HepG2 (cell line): ENCODE data around the gene GEMIN2. TPM values are rescaled to one million over a fixed set of nuclear protein-coding genes. Genes with fewer than 3 reads are reported as not detected.

ENCODE experiments used
- HOMEZ ChIP-seq: IDR thresholded peaks from 2 replicates; pipeline ENCODE4 v1.6.1; 2016; ENCODE audit warnings: low read depth
- NFAT5 ChIP-seq: sonication (generic); formaldehyde crosslinking; IDR thresholded peaks from 2 replicates; pipeline ENCODE4 v1.4.0; 2020; ENCODE audit warnings: missing genetic modification reagents
- PAF1 ChIP-seq: IDR thresholded peaks from 2 replicates; pipeline ENCODE4 v1.6.1; 2016; ENCODE audit warnings: missing genetic modification reagents, missing compliant biosample characterization
- POLR2G ChIP-seq: fragments of 200-400 bp; formaldehyde crosslinking; IDR thresholded peaks from 2 replicates; pipeline ENCODE4 v1.6.1; 2018; ENCODE audit warnings: mild to moderate bottlenecking, low read depth, low read length, moderate library complexity
- REPIN1 ChIP-seq: sonication (generic); formaldehyde crosslinking; IDR thresholded peaks from 2 replicates; pipeline ENCODE4 v1.8.0; 2022; ENCODE audit warnings: missing genetic modification reagents, low read depth, mild to moderate bottlenecking, borderline replicate concordance
- YEATS4 ChIP-seq: sonication (generic); formaldehyde crosslinking; IDR thresholded peaks from 2 replicates; pipeline ENCODE4 v1.4.0; 2020; ENCODE audit warnings: missing genetic modification reagents, borderline replicate concordance
- ZC3H4 ChIP-seq: sonication (generic); formaldehyde crosslinking; IDR thresholded peaks from 2 replicates; pipeline ENCODE4 v1.4.0; 2020; ENCODE audit warnings: missing genetic modification reagents, borderline replicate concordance
- ZEB1 ChIP-seq: IDR thresholded peaks from 2 replicates; pipeline ENCODE4 v1.6.1; 2012; ENCODE audit warnings: mild to moderate bottlenecking, low read depth, inconsistent platforms; ENCODE audit not compliant: insufficient replicate concordance
- ZNF232 ChIP-seq: sonication (generic); formaldehyde crosslinking; IDR thresholded peaks from 2 replicates; pipeline ENCODE4 v1.4.0; 2020; ENCODE audit warnings: missing genetic modification reagents, borderline replicate concordance
- ZNF841 ChIP-seq: sonication (generic); formaldehyde crosslinking; IDR thresholded peaks from 2 replicates; pipeline ENCODE4 v1.8.1; 2023; ENCODE audit warnings: missing genetic modification reagents, borderline replicate concordance
- polyA plus RNA-seq, 8 experiments: library from polyadenylated mRNA; depleted of rRNA in 3 of 8; stranded (reverse) in 7 of 8; unstranded in 1 of 8; fragments of >200 nt; fragmentation: Illumina TruSeq in 4 of 8; extraction: Trizol in 4 of 8; gene quantifications; 2 replicates each; pipeline versions ENCODE4 v1.2.1 to v1.2.3, GENCODE V29; 2011 to 2016; ENCODE audit warnings: low read depth in 4 of 8, missing spikeins in 1 of 8, mixed read lengths in 1 of 8; ENCODE audit not compliant: insufficient read depth in 1 of 8
- total RNA-seq, 5 experiments: library from RNA; depleted of rRNA; stranded (reverse); fragments of >200 nt; fragmentation: Illumina TruSeq; extraction: Trizol; gene quantifications; 2 replicates each; pipeline ENCODE4 v1.2.3, GENCODE V29; 2016; ENCODE audit warnings: low read depth in 1 of 5

Gene GEMIN2
- total and polyA plus RNA-seq, 2 of the 13 experiments (the other 11 are each of a cell fraction or from before 2014, with no cell fraction given), result 54.8 to 110 TPM

- peak; percentile 17; the same call in 1 of the 2 replicates for TF ChIP-seq ZC3H4 (CRISPR knock-in tag)
- no peak for TF ChIP-seq YEATS4 (CRISPR knock-in tag)
- no peak for TF ChIP-seq ZEB1
- peak; percentile 48; the same call in 1 of the 2 replicates for TF ChIP-seq POLR2G
- no peak for TF ChIP-seq REPIN1
- TF ChIP-seq PAF1, result peak; percentile 62; the same call in 1 of the 2 replicates
- TF ChIP-seq HOMEZ (CRISPR knock-in tag), result peak; percentile 19; the same call in 1 of the 2 replicates
- no peak for TF ChIP-seq ZNF841 (CRISPR knock-in tag)
- no peak for TF ChIP-seq ZNF232 (CRISPR knock-in tag)
- TF ChIP-seq NFAT5, result no peak
Measured at GRCh38 chr14:39182770-39183684, 68.9 kb downstream of the GEMIN2 start (continued).
